Suprapubic skin (tissue), 3 donors: Measurements from ENCODE around the gene LRRTM4.

Experiments
- CTCF ChIP-seq, 2 donors: fragments of 200-600 bp in 1 of 2; fragments of 450-650 bp in 1 of 2; sonication (generic) in 1 of 2; IDR thresholded peaks; one replicate each; pipeline ENCODE4 v1.5.1; 2016 to 2019; ENCODE audit warnings: antibody characterized with exemption in 2 of 2, mild to moderate bottlenecking in 1 of 2, moderate library complexity in 1 of 2
- EP300 ChIP-seq: sonication (generic); formaldehyde crosslinking; IDR thresholded peaks from one replicate; pipeline ENCODE4 v1.6.1; 2017; ENCODE audit warnings: antibody characterized with exemption
- POLR2A ChIP-seq, 2 donors: fragments of 450-650 bp; IDR thresholded peaks; one replicate each; pipeline ENCODE4 v1.6.1; 2017; ENCODE audit warnings: antibody characterized with exemption in 2 of 2, mild to moderate bottlenecking in 2 of 2, moderate library complexity in 2 of 2

GRCh38 chr2:77428946-77429345 is 93.2 kb downstream of the LRRTM4 start:
- no peak for TF ChIP-seq CTCF (IDR thresholded peaks at IDR 0.05)
- TF ChIP-seq POLR2A (IDR thresholded peaks at IDR 0.05): no peak
- no peak for TF ChIP-seq EP300
